ENCODE measurements around the gene ZNF831.
A peak's percentile ranks its signal among the peaks of the same experiment; 100 is the strongest.

The ZNF831 gene

DNA sequence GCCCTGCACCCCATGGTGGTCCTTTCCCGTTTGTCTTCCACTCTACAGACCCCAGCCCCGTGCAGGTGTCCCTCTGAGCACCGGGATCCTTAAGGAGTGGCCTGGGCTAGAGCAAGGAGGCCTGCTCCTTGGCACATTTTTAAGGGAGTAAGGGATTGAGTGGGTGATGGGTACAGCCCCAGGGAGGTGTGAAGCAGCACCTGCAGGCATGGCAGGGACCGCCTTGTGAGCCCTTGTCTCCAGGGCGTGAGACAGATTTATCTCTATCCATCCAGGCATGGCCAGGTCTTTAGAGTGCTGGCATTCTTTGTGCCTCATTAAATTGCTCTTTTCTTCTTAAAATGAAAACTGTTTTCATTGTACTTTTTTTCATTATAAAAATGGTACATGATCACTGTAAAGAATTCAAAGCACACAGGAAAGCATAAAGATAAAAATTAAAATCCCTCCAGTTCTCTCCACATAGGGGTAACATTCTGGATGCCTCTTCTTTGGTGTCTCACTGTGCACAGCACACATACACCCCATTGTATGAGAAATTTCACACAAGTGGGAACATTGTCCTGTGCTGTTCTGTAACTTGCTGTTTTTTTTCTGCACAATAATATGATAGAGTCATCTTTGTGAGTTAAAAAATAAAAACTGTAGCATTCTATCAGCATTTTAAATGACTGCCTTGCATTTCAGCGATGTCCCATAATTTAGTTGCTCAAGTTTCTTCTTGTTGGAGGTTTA lies 31.9 kb upstream of the ZNF831 start:
- Mint-ChIP-seq H3K9me3 (no peaks in the 10 kb centered on the region), H3K36me3 (ENCODE audit: low read depth) (no peaks in the 10 kb centered on the region), H3K4me3 (no peak overlapping the region), H3K27me3 (no peaks in the 10 kb centered on the region), H3K4me1 (ENCODE audit: low read depth) (peaks cover 6% of the 10 kb centered on the region), H3K27ac (no peak overlapping the region)
- DNase-seq = no peak

DNA sequence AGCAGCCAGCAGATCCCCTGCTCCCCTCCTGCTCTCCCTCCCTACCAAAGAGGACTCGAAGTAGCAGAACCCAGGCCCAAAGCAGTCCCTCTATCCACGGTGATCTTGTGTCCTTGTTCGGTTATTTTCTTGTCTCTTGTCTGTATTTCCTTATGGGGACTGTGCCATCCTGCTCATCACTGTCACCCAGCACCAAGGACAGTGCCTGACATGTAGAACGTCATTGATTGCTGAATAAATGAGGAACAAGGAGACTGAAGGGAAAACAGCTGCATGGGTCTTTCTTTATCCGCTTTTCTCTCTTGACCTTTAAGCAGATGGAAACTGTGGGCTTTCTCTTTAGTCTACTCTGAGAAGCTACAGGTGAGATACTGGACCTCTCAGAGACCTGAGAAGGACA lies 29.4 kb upstream of the ZNF831 start:
- no peaks in the 10 kb centered on the region for H3K36me3 Mint-ChIP-seq (ENCODE audit: low read depth)
- H3K27me3 Mint-ChIP-seq = no peaks in the 10 kb centered on the region
- no peak for DNase-seq
- no peaks in the 10 kb centered on the region for H3K9me3 Mint-ChIP-seq
- H3K4me1 Mint-ChIP-seq (ENCODE audit: low read depth) = peaks cover 13% of the 10 kb centered on the region
- no peak overlapping the region for H3K27ac Mint-ChIP-seq
- no peak overlapping the region for H3K4me3 Mint-ChIP-seq

DNA sequence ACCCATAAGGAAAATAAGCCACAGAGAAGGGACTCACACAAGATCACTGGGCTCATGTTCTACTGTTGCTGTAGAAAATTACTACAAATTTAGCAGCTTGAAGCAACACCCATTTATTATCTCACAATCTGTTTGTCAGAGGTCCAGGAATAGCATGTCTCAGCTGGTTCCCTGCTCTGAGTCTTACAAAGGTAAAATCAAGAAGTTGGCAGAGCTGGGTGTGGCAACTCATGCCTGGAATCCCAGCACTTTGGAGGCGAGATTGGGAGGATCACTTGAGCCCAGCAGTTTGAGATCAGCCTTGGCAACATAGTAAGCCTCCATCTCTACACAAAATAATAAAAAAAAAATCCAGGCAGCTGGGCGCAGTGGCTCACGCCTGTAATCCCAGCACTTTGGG lies 28.5 kb upstream of the ZNF831 start:
- Mint-ChIP-seq H3K9me3 (no peaks in the 10 kb centered on the region), H3K36me3 (ENCODE audit: low read depth) (no peaks in the 10 kb centered on the region), H3K27ac (no peak overlapping the region), H3K4me1 (ENCODE audit: low read depth) (peaks cover 15% of the 10 kb centered on the region), H3K4me3 (no peak overlapping the region), H3K27me3 (no peaks in the 10 kb centered on the region)
- DNase-seq = no peak

DNA sequence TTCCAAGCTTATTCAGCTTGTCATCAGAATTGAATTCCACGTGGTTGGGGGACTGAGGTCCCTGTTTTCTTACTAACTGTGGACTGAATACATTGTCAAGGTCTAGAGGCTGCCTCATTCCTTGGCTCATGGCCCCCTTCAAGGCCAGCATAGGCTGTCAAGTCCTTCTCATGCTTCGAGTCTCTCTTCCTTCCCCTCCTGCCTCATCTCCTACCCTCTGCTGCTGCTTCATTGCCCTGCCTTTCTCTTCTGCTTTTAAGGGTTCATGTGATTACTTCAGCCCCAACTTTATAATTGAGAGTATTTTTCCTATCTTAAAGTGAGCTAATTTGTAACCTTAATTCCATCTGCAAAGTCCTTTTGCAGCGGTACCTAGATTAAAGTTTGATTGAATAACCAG lies 27.6 kb upstream of the ZNF831 start:
- H3K27me3 Mint-ChIP-seq = no peaks in the 10 kb centered on the region
- no peak overlapping the region for H3K27ac Mint-ChIP-seq
- H3K9me3 Mint-ChIP-seq = no peaks in the 10 kb centered on the region
- no peak overlapping the region for H3K4me3 Mint-ChIP-seq
- no peaks in the 10 kb centered on the region for H3K36me3 Mint-ChIP-seq (ENCODE audit: low read depth)
- DNase-seq = no peak
- peaks cover 20% of the 10 kb centered on the region for H3K4me1 Mint-ChIP-seq (ENCODE audit: low read depth)

DNA sequence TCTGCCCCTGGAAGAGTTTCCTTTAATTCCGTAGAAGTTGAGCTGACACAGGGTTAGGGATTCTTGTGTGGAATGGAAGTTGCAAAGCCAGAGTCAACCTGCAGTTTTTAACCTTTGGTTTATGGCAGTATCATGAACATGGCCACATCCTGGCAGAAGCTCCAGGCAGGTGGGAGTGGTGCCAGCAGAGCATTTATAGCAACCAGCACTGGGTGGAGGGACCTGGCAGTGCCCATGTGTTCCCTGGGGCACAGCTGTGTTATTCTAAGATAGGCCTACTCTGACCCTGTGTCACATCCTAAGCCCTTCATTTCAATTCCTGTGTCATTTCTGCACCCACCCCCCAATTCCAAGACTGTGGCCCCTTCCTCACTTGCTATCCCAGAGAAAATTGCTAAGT lies 26.1 kb upstream of the ZNF831 start:
- peaks cover 20% of the 10 kb centered on the region for H3K4me1 Mint-ChIP-seq (ENCODE audit: low read depth)
- H3K27ac Mint-ChIP-seq = no peak overlapping the region
- H3K27me3 Mint-ChIP-seq = no peaks in the 10 kb centered on the region
- H3K4me3 Mint-ChIP-seq = no peak overlapping the region
- no peaks in the 10 kb centered on the region for H3K9me3 Mint-ChIP-seq
- DNase-seq = no peak
- no peaks in the 10 kb centered on the region for H3K36me3 Mint-ChIP-seq (ENCODE audit: low read depth)

DNA sequence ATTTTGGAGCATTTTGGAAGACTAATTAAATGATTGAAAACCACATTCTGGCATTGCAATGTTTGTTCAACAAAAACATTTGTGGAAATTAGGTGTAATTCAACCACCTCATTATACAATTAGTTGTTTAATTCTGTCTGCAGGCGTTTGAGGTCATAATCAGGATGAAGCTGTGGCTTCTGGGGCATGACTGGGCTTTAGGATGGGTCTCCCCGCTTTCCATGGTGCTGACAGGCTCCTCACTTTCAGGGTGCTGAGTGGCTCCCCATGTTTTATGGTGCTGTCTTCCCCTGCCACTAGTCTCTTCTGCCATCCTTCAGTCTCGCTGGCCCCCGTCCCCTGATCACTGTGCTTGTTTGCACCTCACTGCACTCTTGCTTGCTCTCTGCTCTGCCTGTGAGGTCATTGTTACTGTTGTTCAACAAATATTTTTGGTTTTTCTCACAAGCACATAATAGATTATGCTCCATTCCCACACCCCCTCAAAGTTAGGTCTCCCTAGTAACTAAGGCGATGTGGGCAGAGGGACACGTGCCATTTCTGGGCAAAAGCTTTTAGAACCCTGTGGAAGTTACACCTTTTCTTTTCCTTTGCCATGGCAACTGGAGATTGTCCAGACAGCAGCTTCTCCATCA lies 25.4 kb upstream of the ZNF831 start:
- no peak for DNase-seq
- Mint-ChIP-seq H3K4me3 (no peak overlapping the region), H3K9me3 (no peaks in the 10 kb centered on the region), H3K36me3 (ENCODE audit: low read depth) (no peaks in the 10 kb centered on the region), H3K27ac (no peak overlapping the region), H3K27me3 (no peaks in the 10 kb centered on the region), H3K4me1 (ENCODE audit: low read depth) (peaks cover 21% of the 10 kb centered on the region)

DNA sequence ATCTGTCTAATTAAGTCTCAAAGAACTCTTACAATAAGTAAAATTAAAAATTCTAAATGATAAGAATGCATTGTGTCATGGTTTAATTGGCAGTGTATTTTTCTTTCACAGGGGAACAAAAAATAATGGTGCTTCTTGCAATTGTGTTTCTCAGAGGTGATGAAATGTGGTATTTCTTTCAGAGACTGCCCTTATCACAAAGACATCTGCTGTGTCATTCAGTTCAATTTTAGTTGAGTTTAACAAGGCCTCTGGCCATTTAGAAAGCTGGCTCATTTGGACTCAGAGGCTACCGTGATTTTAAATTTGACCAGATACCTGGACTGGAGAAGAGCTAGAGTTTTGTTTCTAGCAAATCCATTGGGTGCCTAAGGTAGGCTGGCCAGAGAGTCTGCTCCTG lies 23.6 kb upstream of the ZNF831 start:
- Mint-ChIP-seq H3K27ac (no peak overlapping the region), H3K4me3 (no peak overlapping the region), H3K27me3 (no peaks in the 10 kb centered on the region), H3K4me1 (ENCODE audit: low read depth) (peaks cover 38% of the 10 kb centered on the region), H3K9me3 (no peaks in the 10 kb centered on the region), H3K36me3 (ENCODE audit: low read depth) (no peaks in the 10 kb centered on the region)
- no peak for DNase-seq

DNA sequence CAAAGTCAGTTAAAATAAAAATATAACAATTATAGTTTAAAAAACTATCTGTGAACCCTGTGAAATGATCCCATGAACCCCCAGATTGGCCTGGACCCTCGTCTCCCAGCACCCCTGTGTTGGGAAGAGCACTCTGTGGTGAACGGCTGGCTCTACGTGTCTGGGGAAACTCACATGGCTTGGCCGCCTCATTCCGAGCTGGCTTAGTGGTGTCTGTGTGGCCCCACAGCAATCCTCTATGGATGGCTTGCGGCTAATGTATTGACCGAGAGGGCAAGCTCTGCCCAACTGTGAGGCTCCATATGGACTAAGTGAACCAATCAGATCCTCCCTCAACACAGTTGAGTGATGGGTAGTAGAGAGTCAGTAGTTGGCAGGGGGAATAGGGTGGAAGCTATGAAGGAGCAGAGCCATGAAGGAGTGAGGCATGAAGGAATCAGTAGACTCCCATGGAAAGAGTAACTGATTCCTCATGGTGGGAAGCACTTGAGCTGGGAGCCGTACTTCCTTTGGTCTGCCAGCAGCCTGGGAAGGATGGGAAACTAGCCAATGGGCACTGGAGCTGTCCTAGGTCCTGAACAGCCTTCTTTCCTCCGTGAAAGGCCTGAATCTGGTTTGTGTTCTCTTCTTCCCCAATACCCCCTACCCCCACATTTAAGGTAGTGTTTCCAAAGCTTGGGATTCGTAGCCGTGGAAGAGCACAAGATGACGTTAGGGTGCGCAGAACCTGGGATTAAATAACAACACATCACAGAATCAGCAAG lies 21.6 kb upstream of the ZNF831 start:
- DNase-seq = no peak
- Mint-ChIP-seq H3K27ac (no peak overlapping the region), H3K9me3 (no peaks in the 10 kb centered on the region), H3K27me3 (no peaks in the 10 kb centered on the region), H3K36me3 (ENCODE audit: low read depth) (peaks cover 7% of the 10 kb centered on the region), H3K4me1 (ENCODE audit: low read depth) (peaks cover 58% of the 10 kb centered on the region), H3K4me3 (no peak overlapping the region)

DNA sequence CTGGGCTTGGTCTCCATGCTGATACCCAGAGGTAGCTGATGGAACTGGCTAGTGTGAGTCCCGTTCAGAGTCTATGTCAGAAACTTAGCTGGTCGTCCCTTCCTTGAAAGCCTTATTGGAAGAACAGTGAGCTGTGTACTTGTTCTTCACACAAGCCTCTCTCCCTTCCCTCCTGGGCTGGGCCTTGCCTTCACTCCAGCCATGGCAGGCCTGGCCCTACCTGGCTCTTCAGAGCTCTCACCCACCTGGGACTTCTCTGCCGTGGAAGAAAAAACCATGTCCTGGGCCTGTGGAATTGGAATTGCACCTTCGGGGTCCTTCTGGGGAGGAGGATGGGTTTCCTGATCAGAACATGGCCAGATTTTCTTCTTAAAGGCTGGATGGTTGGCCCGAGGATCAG lies 20.3 kb upstream of the ZNF831 start:
- DNase-seq = no peak
- Mint-ChIP-seq H3K4me1 (ENCODE audit: low read depth) (peaks cover 60% of the 10 kb centered on the region), H3K4me3 (no peak overlapping the region), H3K27ac (peak overlapping the region; percentile 57), H3K27me3 (no peaks in the 10 kb centered on the region), H3K9me3 (no peaks in the 10 kb centered on the region), H3K36me3 (ENCODE audit: low read depth) (peaks cover 13% of the 10 kb centered on the region)

DNA sequence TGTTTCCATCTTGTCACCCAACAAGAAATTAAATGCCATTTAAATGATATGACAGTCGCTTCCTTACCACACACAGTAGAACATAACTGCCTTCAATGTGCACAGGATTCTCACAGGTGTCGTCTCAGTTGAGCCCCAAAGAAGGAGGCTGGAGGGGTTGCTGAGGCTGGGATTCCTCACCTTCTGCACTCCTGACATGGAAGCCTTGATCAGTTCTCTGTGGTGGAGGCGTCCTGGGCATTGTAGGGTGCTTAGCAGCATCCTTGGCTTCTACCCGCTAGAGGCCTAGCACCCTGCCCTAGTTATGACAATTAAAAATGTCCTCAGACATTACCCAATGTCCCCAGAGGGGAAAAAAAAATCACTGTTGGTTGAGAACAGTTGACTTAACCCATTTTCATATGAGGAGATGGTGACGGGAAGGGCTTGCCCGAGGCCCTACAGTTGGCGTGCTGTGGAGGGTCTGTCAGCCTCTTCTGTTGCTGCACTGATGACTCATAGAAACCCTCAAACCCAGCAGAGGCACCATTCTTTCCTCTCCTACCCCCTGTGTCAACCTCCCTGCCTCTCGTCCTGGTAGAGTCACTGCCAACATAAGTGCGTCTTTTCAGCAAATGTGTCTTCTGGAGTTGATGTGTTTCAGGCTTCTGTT lies 19.3 kb upstream of the ZNF831 start:
- H3K9me3 Mint-ChIP-seq = no peaks in the 10 kb centered on the region
- H3K27me3 Mint-ChIP-seq = no peaks in the 10 kb centered on the region
- peak overlapping the region; percentile 81 for H3K4me3 Mint-ChIP-seq
- peak; percentile 68 for DNase-seq
- H3K4me1 Mint-ChIP-seq (ENCODE audit: low read depth) = peaks cover 67% of the 10 kb centered on the region
- H3K27ac Mint-ChIP-seq = peak overlapping the region; percentile 90
- H3K36me3 Mint-ChIP-seq (ENCODE audit: low read depth) = peaks cover 20% of the 10 kb centered on the region

DNA sequence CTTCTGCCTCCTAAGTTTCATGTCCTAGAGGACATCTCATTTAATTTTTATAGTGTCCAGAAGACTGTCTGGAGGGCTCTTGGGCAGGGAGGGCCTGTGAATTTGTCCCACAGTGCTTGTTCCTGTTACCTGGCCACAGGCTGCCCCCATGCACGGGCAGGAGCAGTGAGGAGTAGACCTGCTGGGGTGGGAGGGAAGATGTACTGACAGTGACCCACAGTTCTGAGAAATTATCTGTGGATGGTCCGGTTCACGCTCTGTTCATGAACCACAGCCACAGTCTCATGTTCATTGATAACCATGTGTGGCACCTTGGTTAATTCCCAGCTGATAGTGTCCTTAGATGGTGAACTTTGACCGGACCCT lies 18.8 kb upstream of the ZNF831 start:
- Mint-ChIP-seq H3K9me3 (no peaks in the 10 kb centered on the region), H3K27ac (peak overlapping the region; percentile 90), H3K36me3 (ENCODE audit: low read depth) (peaks cover 24% of the 10 kb centered on the region), H3K4me3 (peak overlapping the region; percentile 81), H3K27me3 (no peaks in the 10 kb centered on the region), H3K4me1 (ENCODE audit: low read depth) (peaks cover 71% of the 10 kb centered on the region)
- no peak for DNase-seq

DNA sequence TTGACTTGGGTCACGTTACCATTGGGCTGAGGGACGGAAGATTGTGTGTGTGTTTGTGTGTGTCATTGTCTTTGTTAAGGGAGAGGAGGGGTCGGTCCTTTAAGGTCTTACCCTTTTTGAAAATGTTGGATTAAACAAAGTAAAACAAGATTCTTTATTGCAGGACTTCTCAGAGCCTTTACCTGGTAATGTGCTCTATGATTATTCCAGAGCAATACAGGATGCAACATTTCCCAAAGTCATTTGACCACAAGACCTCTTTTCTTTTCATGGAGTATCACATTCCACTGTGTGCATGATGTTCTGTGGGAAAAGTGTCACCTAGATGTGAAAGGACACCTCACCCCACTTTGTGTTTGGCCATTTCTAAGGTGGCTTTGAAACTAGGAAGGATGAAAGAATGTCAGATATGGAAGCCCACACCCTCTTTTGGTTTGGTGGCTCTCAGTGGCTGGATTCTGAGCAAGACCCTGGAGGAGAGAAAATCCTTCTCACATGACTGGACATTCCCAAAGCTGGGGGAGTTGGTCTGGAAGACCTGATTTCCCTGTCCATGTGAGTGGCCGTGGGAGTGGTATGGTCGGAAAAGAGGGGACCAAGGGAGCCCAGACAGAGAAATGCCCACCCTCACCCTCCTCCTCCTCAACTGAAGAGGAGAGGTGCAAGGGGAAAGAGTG lies 18.2 kb upstream of the ZNF831 start:
- Mint-ChIP-seq H3K27me3 (no peaks in the 10 kb centered on the region), H3K4me1 (ENCODE audit: low read depth) (peaks cover 71% of the 10 kb centered on the region), H3K4me3 (peak overlapping the region; percentile 81), H3K27ac (peak overlapping the region; percentile 90), H3K36me3 (ENCODE audit: low read depth) (peaks cover 27% of the 10 kb centered on the region), H3K9me3 (no peaks in the 10 kb centered on the region)
- DNase-seq = no peak

DNA sequence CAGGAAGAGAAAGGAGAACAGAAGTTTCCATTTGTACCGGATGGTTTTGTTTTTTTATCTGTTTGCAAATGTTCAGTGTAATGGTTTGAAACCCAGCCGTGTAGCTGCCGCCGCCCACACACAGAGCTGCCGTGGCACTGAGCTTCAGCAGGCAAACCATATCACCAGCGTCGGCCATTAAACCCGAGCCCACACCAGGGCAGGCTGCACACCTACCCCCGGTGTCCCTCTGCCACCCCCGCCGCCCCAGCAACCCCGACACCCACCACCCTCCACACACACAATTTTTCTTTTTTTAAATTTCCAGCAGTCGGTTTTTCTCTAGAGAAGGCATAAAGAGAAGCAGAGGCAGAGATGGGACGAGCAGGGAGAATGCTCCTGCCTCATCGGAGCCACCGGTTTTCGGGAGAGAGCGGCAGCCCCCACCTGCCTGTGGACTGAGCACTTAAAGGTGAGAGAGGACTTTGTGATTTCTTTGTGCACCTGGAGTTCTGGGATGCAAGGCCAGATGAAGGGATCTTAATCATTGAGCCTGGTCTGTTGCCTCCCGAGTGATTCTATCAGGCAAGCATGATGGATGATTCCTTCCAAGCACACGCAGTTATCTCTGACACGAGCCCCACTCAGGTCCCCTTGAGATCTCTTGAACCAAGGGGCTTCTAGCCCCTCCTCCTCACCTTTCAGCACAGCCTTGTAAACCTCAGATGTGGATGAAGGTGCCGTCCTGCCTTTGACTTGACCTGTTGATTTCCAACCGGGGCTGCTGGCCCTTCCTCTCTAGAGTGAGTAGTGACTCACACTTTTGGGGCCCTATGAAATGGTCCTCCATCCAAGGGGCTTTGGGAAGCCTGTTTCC lies 17.5 kb upstream of the ZNF831 start:
- H3K27ac Mint-ChIP-seq = peak overlapping the region; percentile 90
- H3K4me3 Mint-ChIP-seq = peak overlapping the region; percentile 81
- H3K9me3 Mint-ChIP-seq = no peaks in the 10 kb centered on the region
- peaks cover 27% of the 10 kb centered on the region for H3K36me3 Mint-ChIP-seq (ENCODE audit: low read depth)
- no peaks in the 10 kb centered on the region for H3K27me3 Mint-ChIP-seq
- peak; percentile 80 for DNase-seq
- H3K4me1 Mint-ChIP-seq (ENCODE audit: low read depth) = peaks cover 76% of the 10 kb centered on the region
